T-helper 1 cell (primary cell): Measurements from ENCODE around the gene DACT1.

Experiments used
- DNase-seq, 5 donors: peaks; one replicate each; pipeline ENCODE4 v3.0.0-alpha.2; 2012 to 2020

Gene DACT1

GRCh38 chr14:58635091-58635830 is 2.5 kb upstream of the DACT1 start:
- DNase-seq, result peak in 1 of 5 donors; percentile 6

- no peak for DNase-seq
Observed at GRCh38 chr14:58636129-58636528, 1.6 kb upstream of the DACT1 start.

GRCh38 chr14:58637040-58637390 is 747 bp upstream of the DACT1 start:
- peak in 2 of 5 donors; percentile 10 to 48 for DNase-seq

GRCh38 chr14:58638231-58639197 is 752 bp downstream of the DACT1 start:
- peak in 1 of 5 donors; percentile 11 for DNase-seq

- DNase-seq, result no peak
Observed at GRCh38 chr14:58639198-58639565, 1.4 kb downstream of the DACT1 start.

DNA sequence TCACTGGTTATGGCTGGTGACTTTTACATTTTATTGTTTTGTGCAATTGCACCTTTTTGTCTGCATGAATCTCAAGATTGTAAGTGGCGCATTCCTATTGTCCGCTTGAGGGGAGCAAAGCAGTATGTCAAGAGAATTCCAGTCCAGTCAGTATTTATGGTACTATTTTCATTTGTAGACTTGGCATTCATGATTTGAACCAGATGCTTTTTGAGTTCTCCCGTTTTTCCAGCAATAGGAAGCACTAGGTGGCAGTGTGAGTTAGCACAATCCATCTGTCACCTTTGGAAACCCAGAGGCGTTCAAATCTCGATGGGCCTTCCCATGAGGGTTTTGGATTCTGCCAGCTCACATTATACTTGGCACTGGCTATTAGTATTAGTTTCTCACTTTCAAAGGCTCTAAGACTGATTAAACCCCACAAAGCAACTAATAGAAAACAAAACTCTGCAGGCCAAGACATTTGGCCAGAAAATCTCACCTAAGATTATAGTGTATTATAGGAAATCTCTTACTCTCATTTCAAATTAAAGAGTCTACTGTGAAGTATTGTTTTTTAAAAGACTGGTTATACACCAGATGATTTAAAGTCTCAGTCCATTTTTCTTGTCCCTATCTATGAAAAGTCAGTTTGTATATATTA is 2.2 kb downstream of the DACT1 start:
- no peak for DNase-seq

DNA sequence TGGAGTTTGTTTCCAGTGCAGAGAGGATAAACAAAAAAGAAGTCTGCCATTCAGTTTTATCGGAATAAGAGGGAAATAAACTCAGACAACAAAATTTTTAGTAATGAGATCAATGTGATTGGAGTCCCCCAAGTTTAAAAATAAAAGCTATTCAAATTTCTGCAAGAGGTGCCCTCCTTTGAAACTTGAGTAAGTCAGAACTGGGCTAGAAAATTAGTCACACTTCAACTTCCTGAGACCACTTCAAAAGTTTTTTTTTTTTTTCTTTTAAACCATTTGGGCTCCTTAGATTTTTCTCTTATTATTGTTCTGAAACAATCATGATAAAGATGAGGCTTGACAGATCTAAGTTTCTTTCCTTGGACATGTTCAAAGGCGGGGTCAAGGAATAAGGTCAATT is 3.2 kb downstream of the DACT1 start:
- DNase-seq, result no peak

- no peak for DNase-seq
Observed at GRCh38 chr14:58641509-58641908, 3.7 kb downstream of the DACT1 start.

GRCh38 chr14:58643366-58643765 is 5.6 kb downstream of the DACT1 start:
- no peak for DNase-seq

GRCh38 chr14:58645641-58646040 is 7.9 kb downstream of the DACT1 start:
- no peak for DNase-seq

GRCh38 chr14:58646479-58646878 is 8.7 kb downstream of the DACT1 start:
- DNase-seq, result no peak

DNA sequence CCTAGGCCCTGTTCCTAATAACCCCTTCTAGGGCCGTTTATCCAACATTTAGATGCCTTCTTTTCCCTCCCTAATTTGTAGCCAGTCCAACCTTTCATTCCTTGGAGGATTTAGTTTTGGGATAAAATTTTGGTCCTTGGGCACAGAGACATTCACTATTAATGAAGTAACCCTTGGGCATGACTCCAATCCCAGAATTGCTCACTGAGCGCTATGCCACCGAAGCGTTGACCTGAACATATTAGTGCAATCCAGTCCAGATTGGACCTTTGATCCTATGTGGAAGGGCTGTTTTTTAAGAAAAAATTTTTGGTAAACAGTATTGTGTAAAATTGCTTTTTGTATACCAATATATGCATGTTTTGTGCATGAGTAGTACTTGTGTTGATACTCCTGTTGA is 10.0 kb downstream of the DACT1 start:
- no peak for DNase-seq

DNA sequence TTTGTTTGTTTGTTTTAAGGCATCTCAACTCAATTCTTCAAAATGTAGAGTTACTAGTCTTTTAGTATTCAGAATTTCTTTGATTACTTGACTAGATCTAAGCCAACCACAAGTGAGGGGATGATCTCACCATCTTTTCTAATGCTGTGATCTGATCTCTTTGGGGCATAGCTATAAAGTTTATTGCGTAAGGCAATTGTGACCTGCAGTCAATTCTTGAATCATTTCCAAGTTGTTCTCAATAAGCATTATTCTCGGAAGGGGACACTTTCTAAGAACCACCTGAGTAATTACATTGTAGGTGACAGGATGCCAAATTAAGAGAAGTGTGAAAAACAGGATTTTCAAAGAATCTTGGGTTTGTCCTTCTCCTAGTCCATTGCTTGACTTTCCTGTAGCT is 13.1 kb downstream of the DACT1 start:
- peak in 1 of 5 donors; percentile 40 for DNase-seq

- no peak for DNase-seq
Observed at GRCh38 chr14:58656671-58657411, 19.1 kb downstream of the DACT1 start.

DNA sequence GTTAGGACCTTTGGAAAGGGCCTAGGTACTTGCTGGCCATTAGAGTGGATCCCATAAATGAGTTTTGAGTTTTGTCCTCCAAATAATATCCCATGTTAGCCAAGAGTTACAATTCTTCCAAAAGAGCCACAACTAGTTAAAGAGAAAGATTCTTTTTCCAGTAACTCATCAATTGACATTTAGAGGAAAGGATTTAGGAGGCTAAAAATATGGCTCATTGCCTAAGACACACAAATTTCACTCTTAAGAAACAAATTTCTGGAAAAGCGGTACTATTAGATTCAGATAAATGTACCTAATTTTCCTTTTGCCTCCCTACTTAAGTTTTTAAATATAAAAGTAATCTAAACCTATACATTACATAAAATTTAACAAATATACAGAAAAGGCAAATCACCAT is 21.3 kb downstream of the DACT1 start:
- no peak for DNase-seq

GRCh38 chr14:58659846-58660245 is 22.1 kb downstream of the DACT1 start:
- no peak for DNase-seq

DNA sequence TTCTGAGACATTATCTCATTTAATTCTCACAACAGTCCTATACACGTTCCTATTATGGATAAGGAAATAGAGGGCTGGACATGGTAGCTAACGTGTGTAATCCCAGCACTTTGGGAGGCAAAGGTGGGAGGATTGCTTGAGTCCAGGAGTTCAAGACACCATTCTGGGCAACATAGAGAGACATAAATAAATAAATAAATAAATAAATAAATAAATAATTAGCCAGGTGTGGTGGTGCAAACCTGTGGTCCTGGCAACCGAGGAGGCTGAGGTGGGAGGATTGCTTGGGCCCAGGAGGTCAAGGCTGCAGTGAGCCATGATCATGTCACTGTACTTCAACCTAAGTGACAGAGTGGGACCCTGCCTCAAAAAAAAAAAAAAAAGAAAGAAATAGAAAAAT is 22.6 kb downstream of the DACT1 start:
- DNase-seq, result no peak

- no peak for DNase-seq
Observed at GRCh38 chr14:58662018-58662417, 24.3 kb downstream of the DACT1 start.

DNA sequence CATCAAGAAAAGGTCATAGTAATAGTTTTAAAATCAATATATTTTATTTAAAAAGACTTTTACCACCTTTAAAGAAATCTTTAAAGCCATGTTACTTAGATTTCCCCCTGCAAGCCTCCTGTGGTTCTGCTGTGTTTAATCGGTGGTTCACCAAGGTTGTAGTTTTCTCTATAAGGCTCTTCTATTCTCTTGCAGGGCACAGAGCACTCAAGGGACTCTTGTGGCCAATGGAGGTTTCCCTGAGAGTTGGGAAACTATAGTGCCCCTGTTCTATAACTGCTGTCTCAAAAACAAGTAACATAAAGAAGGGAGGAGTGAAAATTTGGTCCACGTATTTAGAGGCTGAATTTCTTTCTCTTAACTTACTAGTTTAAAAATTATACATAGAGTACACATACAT is 25.0 kb downstream of the DACT1 start:
- DNase-seq, result no peak

GRCh38 chr14:58663494-58664111 is 25.8 kb downstream of the DACT1 start:
- DNase-seq, result no peak

GRCh38 chr14:58665773-58666500 is 28.2 kb downstream of the DACT1 start:
- DNase-seq, result no peak

DNA sequence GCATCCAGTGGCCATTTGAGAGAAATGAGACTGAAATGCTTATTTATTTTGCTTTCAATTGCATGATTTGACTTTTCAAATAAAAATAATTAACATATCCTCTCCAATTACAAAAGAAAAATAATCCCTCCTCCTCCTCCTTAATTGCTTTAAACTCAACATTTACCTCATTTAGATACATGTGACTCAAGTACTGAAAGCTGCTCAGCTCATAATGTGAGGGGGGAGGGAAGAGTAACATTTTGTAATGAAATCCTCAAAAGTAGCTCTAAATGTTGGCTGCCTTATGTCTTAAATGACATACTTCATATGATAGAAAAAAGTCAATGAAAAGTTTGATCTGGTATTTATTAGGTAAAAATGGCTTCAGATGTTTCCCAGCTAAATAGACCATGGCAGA is 29.0 kb downstream of the DACT1 start:
- no peak for DNase-seq
